Central memory CD8-positive, alpha-beta T cell (primary cell): ENCODE results near the gene DAD1.

Experiments
- ATAC-seq: fragments of 150-1000 bp; cut with Tn5 transposase; replicated peaks from 2 replicates; pipeline ENCODE4 v1.10.0; 2022; ENCODE audit warnings: mild to moderate bottlenecking, moderate FRiP score, moderate number of reproducible peaks; ENCODE audit not compliant: poor library complexity, severe bottlenecking; ENCODE audit errors: extremely low read depth
- DNase-seq, 2 donors: peaks; one replicate each; pipeline ENCODE4 v3.0.0; 2021; ENCODE audit warnings: low spot score in 2 of 2
- H3K27ac Mint-ChIP-seq: one replicate; pipeline ENCODE4 v1.8.0; 2022; ENCODE audit warnings: low read depth, mild to moderate bottlenecking, moderate library complexity, mixed read lengths
- H3K27me3 Mint-ChIP-seq: one replicate; pipeline ENCODE4 v1.8.0; 2022; ENCODE audit warnings: mixed read lengths
- H3K36me3 Mint-ChIP-seq: one replicate; pipeline ENCODE4 v1.8.0; 2022; ENCODE audit warnings: mild to moderate bottlenecking, moderate library complexity, mixed read lengths; ENCODE audit not compliant: insufficient read depth
- H3K4me1 Mint-ChIP-seq: one replicate; pipeline ENCODE4 v1.8.0; 2022; ENCODE audit warnings: mixed read lengths
- H3K4me3 Mint-ChIP-seq: one replicate; pipeline ENCODE4 v1.8.0; 2022; ENCODE audit warnings: mild to moderate bottlenecking, moderate library complexity, mixed read lengths
- H3K9me3 Mint-ChIP-seq: one replicate; pipeline ENCODE4 v1.8.0; 2022; ENCODE audit warnings: mixed read lengths

The DAD1 gene

GRCh38 chr14:22522466-22522957, 66.5 kb downstream of the DAD1 start:
- DNase-seq (no peak), ATAC-seq (no peak)
- H3K27me3 Mint-ChIP-seq = no peaks in the 10 kb centered on the region
- peak overlapping the region; percentile 97 for H3K27ac Mint-ChIP-seq
- H3K9me3 Mint-ChIP-seq = no peaks in the 10 kb centered on the region
- peaks cover 83% of the 10 kb centered on the region for H3K4me1 Mint-ChIP-seq
- peak overlapping the region; percentile 85 for H3K4me3 Mint-ChIP-seq
- peaks cover 83% of the 10 kb centered on the region for H3K36me3 Mint-ChIP-seq

GRCh38 chr14:22521449-22522239, 67.4 kb downstream of the DAD1 start:
- Mint-ChIP-seq H3K27me3 (no peaks in the 10 kb centered on the region), H3K27ac (peak overlapping the region; percentile 97), H3K4me1 (peaks cover 83% of the 10 kb centered on the region), H3K4me3 (peak overlapping the region; percentile 85), H3K9me3 (no peaks in the 10 kb centered on the region), H3K36me3 (peaks cover 81% of the 10 kb centered on the region)
- DNase-seq = no peak
- no peak for ATAC-seq

- Mint-ChIP-seq H3K36me3 (peaks cover 76% of the 10 kb centered on the region), H3K4me1 (peaks cover 83% of the 10 kb centered on the region), H3K4me3 (peak overlapping the region; percentile 85), H3K9me3 (no peaks in the 10 kb centered on the region), H3K27ac (peak overlapping the region; percentile 97), H3K27me3 (no peaks in the 10 kb centered on the region)
- no peak for ATAC-seq
- DNase-seq = no peak
Measured at GRCh38 chr14:22520796-22521195, 68.2 kb downstream of the DAD1 start.

- peak overlapping the region; percentile 85 for H3K4me3 Mint-ChIP-seq
- H3K4me1 Mint-ChIP-seq = peaks cover 80% of the 10 kb centered on the region
- peaks cover 78% of the 10 kb centered on the region for H3K36me3 Mint-ChIP-seq
- DNase-seq (no peak), ATAC-seq (no peak)
- no peaks in the 10 kb centered on the region for H3K9me3 Mint-ChIP-seq
- H3K27ac Mint-ChIP-seq = peak overlapping the region; percentile 97
- no peaks in the 10 kb centered on the region for H3K27me3 Mint-ChIP-seq
Measured at GRCh38 chr14:22519877-22520685, 68.9 kb downstream of the DAD1 start.

GRCh38 chr14:22518073-22518472, 71.0 kb downstream of the DAD1 start:
- H3K27ac Mint-ChIP-seq = peak overlapping the region; percentile 94
- peak overlapping the region; percentile 85 for H3K4me3 Mint-ChIP-seq
- H3K4me1 Mint-ChIP-seq = peaks cover 71% of the 10 kb centered on the region
- no peaks in the 10 kb centered on the region for H3K9me3 Mint-ChIP-seq
- DNase-seq (no peak), ATAC-seq (peak; percentile 19)
- no peaks in the 10 kb centered on the region for H3K27me3 Mint-ChIP-seq
- peaks cover 77% of the 10 kb centered on the region for H3K36me3 Mint-ChIP-seq

- no peaks in the 10 kb centered on the region for H3K27me3 Mint-ChIP-seq
- H3K9me3 Mint-ChIP-seq = no peaks in the 10 kb centered on the region
- DNase-seq = no peak
- H3K27ac Mint-ChIP-seq = peak overlapping the region; percentile 94
- peaks cover 70% of the 10 kb centered on the region for H3K4me1 Mint-ChIP-seq
- H3K36me3 Mint-ChIP-seq = peaks cover 72% of the 10 kb centered on the region
- H3K4me3 Mint-ChIP-seq = peak overlapping the region; percentile 85
- no peak for ATAC-seq
Measured at GRCh38 chr14:22517117-22517720, 71.8 kb downstream of the DAD1 start.

GRCh38 chr14:22515929-22516328, 73.1 kb downstream of the DAD1 start:
- Mint-ChIP-seq H3K36me3 (peaks cover 70% of the 10 kb centered on the region), H3K4me1 (peaks cover 66% of the 10 kb centered on the region), H3K27ac (peak overlapping the region; percentile 94), H3K4me3 (peak overlapping the region; percentile 85), H3K27me3 (no peaks in the 10 kb centered on the region), H3K9me3 (no peaks in the 10 kb centered on the region)
- ATAC-seq = no peak
- no peak for DNase-seq
